C4-2B (cell line): ENCODE measurements around the gene RBM47.

Experiments
- CTCF ChIP-seq: fragments of 450-650 bp; conservative IDR thresholded peaks from 2 replicates; pipeline ENCODE4 v1.5.1; 2017; ENCODE audit warnings: mild to moderate bottlenecking
- ZFX ChIP-seq: fragments of 450-650 bp; IDR thresholded peaks from 2 replicates; pipeline ENCODE4 v1.6.1; 2017

- no peak for TF ChIP-seq CTCF
- TF ChIP-seq ZFX: no peak
Observed at GRCh38 chr4:40414673-40415072, 215.0 kb downstream of the RBM47 start.
